Measurements from ENCODE around the gene ZNF346.

DNA sequence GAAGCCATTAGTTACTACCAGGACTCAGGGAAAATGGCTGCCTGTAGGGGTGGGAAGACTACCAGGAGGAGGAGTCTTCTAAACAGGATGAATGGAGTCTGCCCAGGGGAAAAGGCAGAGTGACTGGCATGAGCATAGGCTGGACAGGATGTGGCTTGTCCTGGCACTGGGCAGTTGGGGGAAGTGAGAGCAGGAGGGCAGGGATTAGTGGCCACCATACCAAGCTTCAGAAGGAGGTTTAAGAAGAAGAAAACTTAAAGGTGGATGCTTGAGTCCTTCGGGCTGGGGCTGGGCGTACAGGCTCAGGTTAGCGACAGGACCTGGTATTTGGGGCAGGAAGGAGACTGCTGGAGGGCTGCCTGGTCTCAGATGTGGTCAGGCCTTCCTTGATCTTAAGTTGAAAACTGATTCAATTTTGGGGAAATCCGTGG, 106.1 kb downstream of the ZNF346 start:
- TF ChIP-seq, protein P1, sequence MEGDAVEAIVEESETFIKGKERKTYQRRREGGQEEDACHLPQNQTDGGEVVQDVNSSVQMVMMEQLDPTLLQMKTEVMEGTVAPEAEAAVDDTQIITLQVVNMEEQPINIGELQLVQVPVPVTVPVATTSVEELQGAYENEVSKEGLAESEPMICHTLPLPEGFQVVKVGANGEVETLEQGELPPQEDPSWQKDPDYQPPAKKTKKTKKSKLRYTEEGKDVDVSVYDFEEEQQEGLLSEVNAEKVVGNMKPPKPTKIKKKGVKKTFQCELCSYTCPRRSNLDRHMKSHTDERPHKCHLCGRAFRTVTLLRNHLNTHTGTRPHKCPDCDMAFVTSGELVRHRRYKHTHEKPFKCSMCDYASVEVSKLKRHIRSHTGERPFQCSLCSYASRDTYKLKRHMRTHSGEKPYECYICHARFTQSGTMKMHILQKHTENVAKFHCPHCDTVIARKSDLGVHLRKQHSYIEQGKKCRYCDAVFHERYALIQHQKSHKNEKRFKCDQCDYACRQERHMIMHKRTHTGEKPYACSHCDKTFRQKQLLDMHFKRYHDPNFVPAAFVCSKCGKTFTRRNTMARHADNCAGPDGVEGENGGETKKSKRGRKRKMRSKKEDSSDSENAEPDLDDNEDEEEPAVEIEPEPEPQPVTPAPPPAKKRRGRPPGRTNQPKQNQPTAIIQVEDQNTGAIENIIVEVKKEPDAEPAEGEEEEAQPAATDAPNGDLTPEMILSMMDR (conservative IDR thresholded peaks at IDR 0.05 in 1 of 2, IDR thresholded peaks at IDR 0.05 in 1 of 2; ENCODE audit: extremely low read depth in 1 of 2, insufficient read depth in 1 of 2, low read depth in 1 of 2, low read length in 2 of 2) = no peak
- no peak for TF ChIP-seq EZH2 (IDR thresholded peaks at IDR 0.05; ENCODE audit: borderline replicate concordance, low read length)

Data from mammary epithelial cell (primary cell).